Measurements from ENCODE around the gene ZFAND5. TPM values are rescaled to one million over a fixed set of nuclear protein-coding genes. Genes with fewer than 3 reads are reported as not detected.

ZFAND5 gene
- polyA plus RNA-seq, 1 donor from 2014 or later: 338 TPM

- H3K27me3 ChIP-seq (ENCODE audit: insufficient read depth, low read depth, low read length): no peaks in the 10 kb centered on the region
- H2AFZ ChIP-seq (ENCODE audit: low read depth, low read length): no peak overlapping the region
- no peak overlapping the region for H3K9ac ChIP-seq (ENCODE audit: low read length)
- H3K27ac ChIP-seq (ENCODE audit: low read length): no peak overlapping the region
- TF ChIP-seq, protein P1, sequence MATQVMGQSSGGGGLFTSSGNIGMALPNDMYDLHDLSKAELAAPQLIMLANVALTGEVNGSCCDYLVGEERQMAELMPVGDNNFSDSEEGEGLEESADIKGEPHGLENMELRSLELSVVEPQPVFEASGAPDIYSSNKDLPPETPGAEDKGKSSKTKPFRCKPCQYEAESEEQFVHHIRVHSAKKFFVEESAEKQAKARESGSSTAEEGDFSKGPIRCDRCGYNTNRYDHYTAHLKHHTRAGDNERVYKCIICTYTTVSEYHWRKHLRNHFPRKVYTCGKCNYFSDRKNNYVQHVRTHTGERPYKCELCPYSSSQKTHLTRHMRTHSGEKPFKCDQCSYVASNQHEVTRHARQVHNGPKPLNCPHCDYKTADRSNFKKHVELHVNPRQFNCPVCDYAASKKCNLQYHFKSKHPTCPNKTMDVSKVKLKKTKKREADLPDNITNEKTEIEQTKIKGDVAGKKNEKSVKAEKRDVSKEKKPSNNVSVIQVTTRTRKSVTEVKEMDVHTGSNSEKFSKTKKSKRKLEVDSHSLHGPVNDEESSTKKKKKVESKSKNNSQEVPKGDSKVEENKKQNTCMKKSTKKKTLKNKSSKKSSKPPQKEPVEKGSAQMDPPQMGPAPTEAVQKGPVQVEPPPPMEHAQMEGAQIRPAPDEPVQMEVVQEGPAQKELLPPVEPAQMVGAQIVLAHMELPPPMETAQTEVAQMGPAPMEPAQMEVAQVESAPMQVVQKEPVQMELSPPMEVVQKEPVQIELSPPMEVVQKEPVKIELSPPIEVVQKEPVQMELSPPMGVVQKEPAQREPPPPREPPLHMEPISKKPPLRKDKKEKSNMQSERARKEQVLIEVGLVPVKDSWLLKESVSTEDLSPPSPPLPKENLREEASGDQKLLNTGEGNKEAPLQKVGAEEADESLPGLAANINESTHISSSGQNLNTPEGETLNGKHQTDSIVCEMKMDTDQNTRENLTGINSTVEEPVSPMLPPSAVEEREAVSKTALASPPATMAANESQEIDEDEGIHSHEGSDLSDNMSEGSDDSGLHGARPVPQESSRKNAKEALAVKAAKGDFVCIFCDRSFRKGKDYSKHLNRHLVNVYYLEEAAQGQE (IDR thresholded peaks at IDR 0.05; ENCODE audit: borderline replicate concordance): no peak
- TF ChIP-seq EP300 (conservative IDR thresholded peaks at IDR 0.05; ENCODE audit: poor library complexity, severe bottlenecking) (no peak), MXI1 (conservative IDR thresholded peaks at IDR 0.05; ENCODE audit: poor library complexity, severe bottlenecking) (no peak), CTCF (IDR thresholded peaks at IDR 0.05; ENCODE audit: poor library complexity, severe bottlenecking) (no peak), TAF1 (IDR thresholded peaks at IDR 0.05; ENCODE audit: low read depth) (no peak), SMC3 (conservative IDR thresholded peaks at IDR 0.05; ENCODE audit: poor library complexity) (no peak), POLR2AphosphoS5 (IDR thresholded peaks at IDR 0.05) (no peak), RAD21 (conservative IDR thresholded peaks at IDR 0.05) (no peak), EZH2 (IDR thresholded peaks at IDR 0.05; ENCODE audit: borderline replicate concordance, insufficient read depth, low read length, poor library complexity, severe bottlenecking) (no peak)
- H3K4me3 ChIP-seq (ENCODE audit: low read length): no peak overlapping the region
- H4K20me1 ChIP-seq (ENCODE audit: insufficient read depth): no peaks in the 10 kb centered on the region
- no peaks in the 10 kb centered on the region for H3K79me2 ChIP-seq (replicated peaks; ENCODE audit: insufficient read depth, low read length)
- H3K9me2 ChIP-seq (ENCODE audit: insufficient read depth, low read length): no peaks in the 10 kb centered on the region
- no peaks in the 10 kb centered on the region for H3K36me3 ChIP-seq (ENCODE audit: insufficient read depth, low read length)
- H3F3A ChIP-seq (ENCODE audit: insufficient read depth, low read length, poor library complexity, severe bottlenecking): no peaks in the 10 kb centered on the region
- no peak overlapping the region for H3K4me2 ChIP-seq (ENCODE audit: low read length)
- H3K9me3 ChIP-seq (ENCODE audit: low read length): no peaks in the 10 kb centered on the region
Observed at GRCh38 chr9:72337286-72337685, 27.7 kb downstream of the ZFAND5 start.

- no peaks in the 10 kb centered on the region for H3K9me2 ChIP-seq (ENCODE audit: insufficient read depth, low read length)
- H3K4me2 ChIP-seq (ENCODE audit: low read length): no peak overlapping the region
- H3F3A ChIP-seq (ENCODE audit: insufficient read depth, low read length, poor library complexity, severe bottlenecking): no peaks in the 10 kb centered on the region
- no peaks in the 10 kb centered on the region for H3K9me3 ChIP-seq (ENCODE audit: low read length)
- no peaks in the 10 kb centered on the region for H3K36me3 ChIP-seq (ENCODE audit: insufficient read depth, low read length)
- H3K9ac ChIP-seq (ENCODE audit: low read length): no peak overlapping the region
- H3K27me3 ChIP-seq (ENCODE audit: insufficient read depth, low read depth, low read length): no peaks in the 10 kb centered on the region
- no peaks in the 10 kb centered on the region for H4K20me1 ChIP-seq (ENCODE audit: insufficient read depth)
- no peak overlapping the region for H2AFZ ChIP-seq (ENCODE audit: low read depth, low read length)
- H3K4me3 ChIP-seq (ENCODE audit: low read length): no peak overlapping the region
- TF ChIP-seq RAD21 (conservative IDR thresholded peaks at IDR 0.05) (no peak), TAF1 (IDR thresholded peaks at IDR 0.05; ENCODE audit: low read depth) (no peak), EZH2 (IDR thresholded peaks at IDR 0.05; ENCODE audit: borderline replicate concordance, insufficient read depth, low read length, poor library complexity, severe bottlenecking) (no peak), MXI1 (conservative IDR thresholded peaks at IDR 0.05; ENCODE audit: poor library complexity, severe bottlenecking) (no peak), EP300 (conservative IDR thresholded peaks at IDR 0.05; ENCODE audit: poor library complexity, severe bottlenecking) (no peak), POLR2AphosphoS5 (IDR thresholded peaks at IDR 0.05) (no peak), SMC3 (conservative IDR thresholded peaks at IDR 0.05; ENCODE audit: poor library complexity) (no peak), CTCF (IDR thresholded peaks at IDR 0.05; ENCODE audit: poor library complexity, severe bottlenecking) (no peak)
- TF ChIP-seq, protein P1 (IDR thresholded peaks at IDR 0.05; ENCODE audit: borderline replicate concordance): no peak
- H3K27ac ChIP-seq (ENCODE audit: low read length): no peak overlapping the region
- H3K79me2 ChIP-seq (replicated peaks; ENCODE audit: insufficient read depth, low read length): no peaks in the 10 kb centered on the region
Observed at GRCh38 chr9:72334658-72335337, 30.2 kb downstream of the ZFAND5 start.

Measured in neural cell (in vitro differentiated cells).